ENCODE results near the gene EFCAB14.
"Not testable (repeated sequence)": the region's sequence is repeated elsewhere in the genome, so short reads cannot be mapped to it uniquely, and the experiment has no call there.

The EFCAB14 gene

GRCh38 chr1:46749404-46749803 lies 30.5 kb upstream of the EFCAB14 start:
- no peak overlapping the region for H3K9ac ChIP-seq (ENCODE audit: low read length)

DNA sequence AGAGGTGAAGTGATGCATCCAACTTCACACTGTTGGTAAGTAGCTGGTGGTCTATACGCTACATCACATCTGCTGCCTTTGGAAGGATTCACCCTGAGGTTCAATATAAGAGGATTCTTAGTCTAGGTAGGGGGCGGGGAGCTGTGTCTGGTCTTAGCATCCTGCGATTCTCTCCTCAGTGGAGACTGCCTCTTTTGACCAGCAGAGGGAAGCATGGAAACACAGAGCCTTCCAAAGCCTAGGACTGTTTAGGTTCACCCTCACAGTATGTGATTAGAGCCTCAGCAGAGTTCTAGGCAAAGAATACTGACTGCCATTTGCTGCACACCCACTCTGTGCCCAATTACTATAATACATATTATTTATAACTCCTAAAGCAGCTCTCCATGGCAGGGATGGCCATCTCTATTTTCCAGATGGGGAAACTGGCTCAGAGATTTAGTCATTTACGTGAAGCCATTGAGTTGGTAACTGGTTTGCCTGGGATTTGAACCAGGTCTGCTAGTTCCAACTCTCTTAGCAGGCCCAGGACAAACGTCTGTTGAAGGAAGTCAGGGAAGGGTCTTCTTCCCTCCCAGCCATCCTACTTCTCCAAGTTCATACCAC lies 28.9 kb upstream of the EFCAB14 start:
- no peaks in the 10 kb centered on the region for H3K36me3 ChIP-seq (ENCODE audit: control insufficient read depth, insufficient read depth, low read length)
- no peak overlapping the region for H3K4me3 ChIP-seq (ENCODE audit: low read length)
- no peaks in the 10 kb centered on the region for H3K27me3 ChIP-seq (ENCODE audit: control insufficient read depth, insufficient read depth, low read length)

More at GRCh38 chr1:46749404-46749803, 30.5 kb upstream of the EFCAB14 start:
- no peak overlapping the region for H3K4me3 ChIP-seq (ENCODE audit: low read length)
- no peaks in the 10 kb centered on the region for H3K4me1 ChIP-seq (ENCODE audit: control insufficient read depth, insufficient read depth, low read length)
- H3K36me3 ChIP-seq (ENCODE audit: control insufficient read depth, insufficient read depth, low read length), result no peaks in the 10 kb centered on the region
- H3K27me3 ChIP-seq (ENCODE audit: control insufficient read depth, insufficient read depth, low read length), result no peaks in the 10 kb centered on the region
- H3K27ac ChIP-seq (ENCODE audit: low read depth, low read length), result no peak overlapping the region

GRCh38 chr1:46742069-46742468 lies 23.2 kb upstream of the EFCAB14 start:
- Histone ChIP-seq H3K4me1 (ENCODE audit: control insufficient read depth, insufficient read depth, low read length) (no peaks in the 10 kb centered on the region), H3K9ac (ENCODE audit: low read length) (no peak overlapping the region), H3K27me3 (ENCODE audit: control insufficient read depth, insufficient read depth, low read length) (no peaks in the 10 kb centered on the region), H3K27ac (ENCODE audit: low read depth, low read length) (no peak overlapping the region), H3K36me3 (ENCODE audit: control insufficient read depth, insufficient read depth, low read length) (no peaks in the 10 kb centered on the region), H3K4me3 (ENCODE audit: low read length) (no peak overlapping the region)

More for the DNA sequence above, 28.9 kb upstream of the EFCAB14 start:
- H3K27ac ChIP-seq (ENCODE audit: low read depth, low read length), result no peak overlapping the region
- no peaks in the 10 kb centered on the region for H3K4me1 ChIP-seq (ENCODE audit: control insufficient read depth, insufficient read depth, low read length)
- no peak overlapping the region for H3K9ac ChIP-seq (ENCODE audit: low read length)

DNA sequence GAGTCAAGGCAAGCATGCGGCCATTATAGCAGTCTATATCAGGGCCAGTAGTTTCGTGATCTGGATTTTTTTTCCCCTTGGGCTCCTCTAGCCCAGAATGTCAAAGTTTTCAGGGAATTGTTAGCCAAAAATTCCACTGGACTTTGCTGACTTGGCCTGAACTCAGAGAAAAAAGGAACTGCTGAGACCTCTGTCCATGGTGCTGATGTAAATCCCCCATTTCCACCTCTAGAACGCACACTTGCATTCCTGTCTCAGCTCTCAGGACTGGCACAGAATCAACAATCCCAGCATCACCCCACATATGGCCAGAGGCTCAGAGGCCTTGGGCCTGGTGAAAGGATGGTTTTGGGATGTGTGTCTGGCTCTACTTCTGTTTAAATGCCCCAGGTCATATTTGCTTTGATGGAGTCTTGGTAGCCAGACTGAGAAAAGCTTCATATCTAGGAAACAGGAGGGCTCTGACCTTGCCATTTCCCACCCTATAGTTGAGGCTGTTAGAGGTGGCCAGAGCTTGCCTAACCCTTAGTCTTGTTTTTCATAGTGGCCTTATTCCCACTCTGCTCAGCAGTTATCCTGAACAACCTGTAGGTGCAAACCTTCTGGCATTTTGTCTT lies 16.9 kb upstream of the EFCAB14 start:
- Histone ChIP-seq H3K4me1 (ENCODE audit: control insufficient read depth, insufficient read depth, low read length) (no peaks in the 10 kb centered on the region), H3K36me3 (ENCODE audit: control insufficient read depth, insufficient read depth, low read length) (no peaks in the 10 kb centered on the region), H3K27ac (ENCODE audit: low read depth, low read length) (no peak overlapping the region), H3K4me3 (ENCODE audit: low read length) (no peak overlapping the region), H3K27me3 (ENCODE audit: control insufficient read depth, insufficient read depth, low read length) (no peaks in the 10 kb centered on the region), H3K9ac (ENCODE audit: low read length) (no peak overlapping the region)

- H3K4me3 ChIP-seq (ENCODE audit: low read length); H3K27ac ChIP-seq (ENCODE audit: low read depth, low read length); H3K9ac ChIP-seq (ENCODE audit: low read length); H3K36me3 ChIP-seq (ENCODE audit: control insufficient read depth, insufficient read depth, low read length); H3K27me3 ChIP-seq (ENCODE audit: control insufficient read depth, insufficient read depth, low read length); H3K4me1 ChIP-seq (ENCODE audit: control insufficient read depth, insufficient read depth, low read length): not testable (repeated sequence)
Measured at GRCh38 chr1:46728327-46728873, 9.5 kb upstream of the EFCAB14 start.

DNA sequence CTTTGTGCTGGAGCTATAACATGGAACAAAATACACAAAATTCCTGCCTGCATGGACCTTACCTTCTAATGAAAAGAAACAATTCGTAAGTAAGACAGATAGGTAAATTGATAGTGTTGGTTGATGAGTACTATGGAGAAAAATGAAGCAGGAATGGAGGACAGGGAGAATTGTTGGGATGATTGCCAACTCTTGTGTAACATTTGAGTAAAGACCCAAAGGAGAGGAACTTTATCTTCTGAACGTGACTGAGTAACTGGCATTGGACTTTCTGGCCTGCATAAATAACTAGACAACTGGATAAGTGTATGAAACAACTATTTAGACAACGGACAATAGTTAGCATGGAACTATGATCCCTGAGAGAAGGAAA lies 6.8 kb upstream of the EFCAB14 start:
- Histone ChIP-seq H3K4me3 (ENCODE audit: low read length) (no peak overlapping the region), H3K27me3 (ENCODE audit: control insufficient read depth, insufficient read depth, low read length) (no peaks in the 10 kb centered on the region), H3K27ac (ENCODE audit: low read depth, low read length) (no peak overlapping the region), H3K9ac (ENCODE audit: low read length) (no peak overlapping the region), H3K4me1 (ENCODE audit: control insufficient read depth, insufficient read depth, low read length) (no peaks in the 10 kb centered on the region), H3K36me3 (ENCODE audit: control insufficient read depth, insufficient read depth, low read length) (no peaks in the 10 kb centered on the region)

- Histone ChIP-seq H3K9ac (ENCODE audit: low read length) (no peak overlapping the region), H3K27ac (ENCODE audit: low read depth, low read length) (no peak overlapping the region)
Measured at GRCh38 chr1:46724991-46725735, 6.2 kb upstream of the EFCAB14 start.

GRCh38 chr1:46723901-46724300 lies 5.0 kb upstream of the EFCAB14 start:
- Histone ChIP-seq H3K36me3 (ENCODE audit: control insufficient read depth, insufficient read depth, low read length) (no peaks in the 10 kb centered on the region), H3K27ac (ENCODE audit: low read depth, low read length) (no peak overlapping the region), H3K27me3 (ENCODE audit: control insufficient read depth, insufficient read depth, low read length) (no peaks in the 10 kb centered on the region), H3K4me3 (ENCODE audit: low read length) (no peak overlapping the region), H3K9ac (ENCODE audit: low read length) (no peak overlapping the region), H3K4me1 (ENCODE audit: control insufficient read depth, insufficient read depth, low read length) (peaks cover 5% of the 10 kb centered on the region)

More at GRCh38 chr1:46724991-46725735, 6.2 kb upstream of the EFCAB14 start:
- Histone ChIP-seq H3K36me3 (ENCODE audit: control insufficient read depth, insufficient read depth, low read length) (no peaks in the 10 kb centered on the region), H3K4me1 (ENCODE audit: control insufficient read depth, insufficient read depth, low read length) (no peaks in the 10 kb centered on the region), H3K4me3 (ENCODE audit: low read length) (no peak overlapping the region), H3K27me3 (ENCODE audit: control insufficient read depth, insufficient read depth, low read length) (no peaks in the 10 kb centered on the region)

DNA sequence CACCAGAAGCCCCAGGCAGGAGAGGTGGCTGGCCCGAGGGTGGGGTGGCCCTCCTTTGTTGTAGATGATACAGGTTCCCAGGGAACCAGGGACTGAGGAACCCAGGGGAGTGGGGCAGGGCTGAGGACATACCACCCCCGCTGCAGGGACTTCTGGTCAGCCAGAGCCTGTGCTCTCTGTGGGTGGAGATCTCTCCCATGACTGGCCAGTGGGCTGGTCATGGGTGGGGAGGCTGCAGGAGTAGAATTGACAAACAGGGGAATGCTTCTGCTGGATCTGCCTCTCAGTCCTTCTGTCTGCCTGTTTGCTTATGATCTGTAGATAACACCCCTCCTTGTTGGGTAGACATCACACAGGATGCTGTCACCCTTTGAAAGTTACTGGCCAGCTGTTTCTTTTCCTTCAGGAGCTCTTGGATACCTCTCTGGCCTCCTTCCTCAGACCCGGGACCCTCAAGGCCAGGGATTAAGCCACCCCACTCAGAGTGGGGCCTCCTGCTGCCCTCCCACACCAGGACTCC lies 2.8 kb upstream of the EFCAB14 start:
- Histone ChIP-seq H3K4me1 (ENCODE audit: control insufficient read depth, insufficient read depth, low read length) (peaks cover 19% of the 10 kb centered on the region), H3K4me3 (ENCODE audit: low read length) (no peak overlapping the region), H3K27ac (ENCODE audit: low read depth, low read length) (no peak overlapping the region), H3K36me3 (ENCODE audit: control insufficient read depth, insufficient read depth, low read length) (no peaks in the 10 kb centered on the region), H3K9ac (ENCODE audit: low read length) (no peak overlapping the region), H3K27me3 (ENCODE audit: control insufficient read depth, insufficient read depth, low read length) (no peaks in the 10 kb centered on the region)

DNA sequence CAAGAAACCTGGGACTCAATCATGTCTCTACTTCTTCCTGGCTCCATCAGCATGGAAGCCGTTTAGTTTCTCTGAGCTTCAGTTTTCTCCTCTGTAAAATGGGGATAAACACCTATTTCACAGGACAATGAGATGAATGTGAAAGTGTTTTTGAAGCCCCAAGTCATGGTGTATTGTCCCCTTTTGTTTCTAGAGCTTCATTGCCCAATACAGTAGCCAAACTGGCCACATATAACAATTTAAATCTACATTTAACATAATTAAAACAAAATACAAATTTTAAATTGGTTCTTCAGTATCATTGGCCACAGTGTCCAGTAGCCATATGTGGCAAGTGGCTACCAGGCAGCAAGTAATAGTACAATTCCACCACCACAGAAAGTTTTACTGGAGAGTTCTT lies 2.3 kb upstream of the EFCAB14 start:
- peaks cover 19% of the 10 kb centered on the region for H3K4me1 ChIP-seq (ENCODE audit: control insufficient read depth, insufficient read depth, low read length)
- H3K4me3 ChIP-seq (ENCODE audit: low read length), result no peak overlapping the region
- no peak overlapping the region for H3K27ac ChIP-seq (ENCODE audit: low read depth, low read length)
- no peak overlapping the region for H3K9ac ChIP-seq (ENCODE audit: low read length)
- no peaks in the 10 kb centered on the region for H3K27me3 ChIP-seq (ENCODE audit: control insufficient read depth, insufficient read depth, low read length)
- no peaks in the 10 kb centered on the region for H3K36me3 ChIP-seq (ENCODE audit: control insufficient read depth, insufficient read depth, low read length)

DNA sequence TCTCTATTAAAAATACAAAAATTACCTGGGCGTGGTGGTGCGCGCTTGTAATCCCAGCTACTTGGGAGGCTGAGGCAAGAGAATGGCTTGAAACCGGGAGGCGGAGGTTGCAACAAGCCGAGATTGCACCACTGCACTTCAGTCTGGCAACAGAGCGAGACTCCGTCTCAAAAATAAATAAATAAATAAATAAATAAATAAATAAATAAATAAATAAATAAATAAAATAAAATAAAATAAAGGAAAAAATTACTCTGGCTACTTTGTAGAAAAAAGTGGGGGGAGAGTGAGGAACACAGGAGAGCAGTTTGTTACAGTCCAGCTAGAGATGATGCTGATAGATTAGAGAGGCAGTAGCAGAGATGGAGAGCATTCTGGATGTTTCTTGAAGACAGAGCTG lies 1.4 kb upstream of the EFCAB14 start:
- peaks cover 19% of the 10 kb centered on the region for H3K4me1 ChIP-seq (ENCODE audit: control insufficient read depth, insufficient read depth, low read length)
- not testable (repeated sequence) for H3K27me3 ChIP-seq (ENCODE audit: control insufficient read depth, insufficient read depth, low read length); H3K36me3 ChIP-seq (ENCODE audit: control insufficient read depth, insufficient read depth, low read length); H3K9ac ChIP-seq (ENCODE audit: low read length); H3K27ac ChIP-seq (ENCODE audit: low read depth, low read length); H3K4me3 ChIP-seq (ENCODE audit: low read length)

- H3K27me3 ChIP-seq (ENCODE audit: control insufficient read depth, insufficient read depth, low read length), result no peaks in the 10 kb centered on the region
- peaks cover 19% of the 10 kb centered on the region for H3K4me1 ChIP-seq (ENCODE audit: control insufficient read depth, insufficient read depth, low read length)
- H3K36me3 ChIP-seq (ENCODE audit: control insufficient read depth, insufficient read depth, low read length), result peaks cover 5% of the 10 kb centered on the region
- H3K9ac ChIP-seq (ENCODE audit: low read length), result no peak overlapping the region
- H3K4me3 ChIP-seq (ENCODE audit: low read length), result peak overlapping the region; percentile 72
- peak overlapping the region; percentile 77 for H3K27ac ChIP-seq (ENCODE audit: low read depth, low read length)
Measured at GRCh38 chr1:46719689-46720088, 775 bp upstream of the EFCAB14 start.

Measured in rectal smooth muscle tissue (tissue), 1 donor.